Measurements from ENCODE around the gene PPP1R13B. TPM values are rescaled to one million over a fixed set of nuclear protein-coding genes. Genes with fewer than 3 reads are reported as not detected.
A peak's percentile ranks its signal among the peaks of the same experiment; 100 is the strongest.

PPP1R13B gene
- total and polyA plus RNA-seq, 12 donors, result 9.6 to 42.4 (median 22.6) TPM

DNA sequence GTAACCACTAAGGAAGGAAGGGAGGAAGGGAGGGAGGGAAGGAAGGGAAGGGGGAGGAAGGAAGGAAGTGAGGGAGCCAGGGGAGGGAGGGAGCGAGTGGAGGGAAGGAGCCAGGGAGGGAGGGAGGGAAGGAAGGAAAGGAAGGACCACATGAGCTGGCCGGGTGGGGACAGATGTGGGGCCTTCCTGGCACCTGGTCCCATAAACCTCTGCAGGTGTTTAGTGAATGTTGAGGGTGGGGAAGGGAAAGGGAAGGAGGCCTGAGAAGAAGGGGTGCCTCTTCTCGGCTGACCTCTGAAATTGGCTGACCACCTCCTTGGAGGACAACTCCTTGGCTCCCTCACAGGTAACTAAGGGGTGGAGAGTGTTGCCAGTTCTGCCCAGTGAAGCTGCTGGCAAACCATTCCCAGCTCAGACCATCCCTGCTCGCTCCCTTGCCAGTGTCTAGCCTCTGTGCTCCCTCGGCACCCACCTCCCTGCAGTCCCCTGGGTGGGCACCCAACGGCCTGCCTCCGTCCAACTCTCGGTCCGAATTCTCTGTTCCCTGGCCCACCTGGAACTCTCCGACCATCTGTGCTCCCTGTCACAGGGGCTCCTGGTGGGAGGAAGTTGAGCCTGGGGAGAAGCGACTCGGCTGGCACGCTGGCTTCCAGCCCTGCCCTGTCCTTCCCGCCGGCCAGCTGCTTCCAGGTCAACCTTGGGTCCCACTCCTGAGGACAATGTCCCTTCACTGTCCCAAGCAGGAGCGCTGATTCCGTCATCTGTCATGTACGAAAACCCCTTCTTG, 12.2 kb upstream of the PPP1R13B start:
- intact Hi-C loops (cut with DNase I), result no loop called here
- DNase-seq, result peak in 3 of 7 donors; percentile 22 to 61 (median 45)
- Histone ChIP-seq H3K4me1 (replicated peaks in 1 of 2) (peaks cover 0 to 10% of the 10 kb centered on the region in 2 donors), H3K36me3 (replicated peaks in 1 of 2) (no peaks in the 10 kb centered on the region), H3K9me3 (replicated peaks in 1 of 3) (no peaks in the 10 kb centered on the region), H3K27ac (peak overlapping the region in 1 of 5 donors; percentile 52), H3K27me3 (no peaks in the 10 kb centered on the region), H3K4me3 (no peak overlapping the region)
- 67 to 83% (median 76%) methylated on average over 12 to 18 of the region's 18 CpGs for whole genome bisulfite sequencing, 4 donors
- TF ChIP-seq POLR2A (IDR thresholded peaks at IDR 0.05), result no peak
- TF ChIP-seq, protein P1, sequence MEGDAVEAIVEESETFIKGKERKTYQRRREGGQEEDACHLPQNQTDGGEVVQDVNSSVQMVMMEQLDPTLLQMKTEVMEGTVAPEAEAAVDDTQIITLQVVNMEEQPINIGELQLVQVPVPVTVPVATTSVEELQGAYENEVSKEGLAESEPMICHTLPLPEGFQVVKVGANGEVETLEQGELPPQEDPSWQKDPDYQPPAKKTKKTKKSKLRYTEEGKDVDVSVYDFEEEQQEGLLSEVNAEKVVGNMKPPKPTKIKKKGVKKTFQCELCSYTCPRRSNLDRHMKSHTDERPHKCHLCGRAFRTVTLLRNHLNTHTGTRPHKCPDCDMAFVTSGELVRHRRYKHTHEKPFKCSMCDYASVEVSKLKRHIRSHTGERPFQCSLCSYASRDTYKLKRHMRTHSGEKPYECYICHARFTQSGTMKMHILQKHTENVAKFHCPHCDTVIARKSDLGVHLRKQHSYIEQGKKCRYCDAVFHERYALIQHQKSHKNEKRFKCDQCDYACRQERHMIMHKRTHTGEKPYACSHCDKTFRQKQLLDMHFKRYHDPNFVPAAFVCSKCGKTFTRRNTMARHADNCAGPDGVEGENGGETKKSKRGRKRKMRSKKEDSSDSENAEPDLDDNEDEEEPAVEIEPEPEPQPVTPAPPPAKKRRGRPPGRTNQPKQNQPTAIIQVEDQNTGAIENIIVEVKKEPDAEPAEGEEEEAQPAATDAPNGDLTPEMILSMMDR (IDR thresholded peaks at IDR 0.05), result no peak

DNA sequence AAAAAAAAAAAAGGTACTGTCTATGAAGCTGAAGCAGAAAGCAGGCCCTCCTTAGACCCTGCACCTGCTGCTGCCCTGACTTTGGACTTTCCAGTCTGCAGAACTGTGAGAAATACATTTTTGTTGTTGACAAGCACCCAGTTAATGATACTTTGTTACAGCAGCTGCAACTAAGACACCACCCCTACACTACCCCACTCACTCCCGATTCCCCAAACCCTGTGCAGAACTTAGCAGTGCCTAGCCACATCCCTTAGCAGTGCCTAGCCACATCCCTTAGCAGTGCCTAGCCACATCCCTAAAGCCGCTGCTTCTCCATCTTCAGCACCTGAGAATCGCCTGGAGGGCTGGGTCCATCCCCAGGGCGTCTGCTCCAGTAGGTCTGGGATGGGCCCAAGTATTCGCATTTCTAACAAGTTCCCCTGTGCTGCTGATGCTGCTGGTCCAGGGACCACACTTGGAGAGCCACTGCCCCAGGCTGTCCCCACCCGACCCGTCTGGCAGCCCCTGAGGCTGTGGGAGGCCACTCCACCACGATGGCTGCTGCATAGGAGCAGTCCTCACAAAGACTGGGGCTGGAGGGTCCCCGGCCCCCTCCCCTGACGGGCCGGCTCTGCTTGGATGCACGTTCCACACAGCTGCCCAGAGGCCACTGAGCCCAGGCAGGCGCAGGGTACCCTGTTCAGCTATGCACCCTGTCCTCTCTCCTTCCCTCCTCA, 10.8 kb upstream of the PPP1R13B start:
- H3K27me3 ChIP-seq, result no peaks in the 10 kb centered on the region
- DNase-seq, result peak in 1 of 7 donors; percentile 10
- H3K36me3 ChIP-seq (replicated peaks in 1 of 2), result no peaks in the 10 kb centered on the region
- WGBS, 4 donors, result 80 to 83% (median 83%) methylated on average over 10 to 13 of the region's 13 CpGs
- no peaks in the 10 kb centered on the region for H3K9me3 ChIP-seq (replicated peaks in 1 of 3)
- no peak overlapping the region for H3K27ac ChIP-seq
- H3K4me3 ChIP-seq, result no peak overlapping the region
- intact Hi-C loops (cut with DNase I), result no loop called here
- peaks cover 0 to 10% of the 10 kb centered on the region in 2 donors for H3K4me1 ChIP-seq (replicated peaks in 1 of 2)
- TF ChIP-seq, protein P1 (IDR thresholded peaks at IDR 0.05), result no peak
- TF ChIP-seq POLR2A (IDR thresholded peaks at IDR 0.05), result no peak

DNA sequence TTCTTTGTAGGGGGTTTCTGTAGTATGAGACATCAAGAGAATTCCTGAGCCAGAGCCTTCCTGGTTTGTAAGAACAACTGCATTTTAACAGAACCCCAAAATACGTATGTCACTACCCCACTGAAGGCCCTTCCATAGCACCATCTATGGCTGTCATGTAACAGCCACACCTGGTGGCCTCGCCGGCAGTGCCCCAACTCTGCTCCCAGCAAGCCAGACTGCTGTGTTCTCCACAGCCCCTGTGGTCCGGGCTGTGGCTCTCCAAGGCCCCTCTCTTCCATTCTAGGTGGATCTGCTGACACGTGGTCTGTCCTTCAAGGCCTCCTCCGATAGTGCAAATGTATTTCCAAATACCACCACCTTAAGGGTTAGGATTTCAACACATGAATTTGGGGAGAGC, 9.9 kb upstream of the PPP1R13B start:
- no peak for TF ChIP-seq POLR2A (IDR thresholded peaks at IDR 0.05)
- TF ChIP-seq, protein P1 (IDR thresholded peaks at IDR 0.05), result no peak

DNA sequence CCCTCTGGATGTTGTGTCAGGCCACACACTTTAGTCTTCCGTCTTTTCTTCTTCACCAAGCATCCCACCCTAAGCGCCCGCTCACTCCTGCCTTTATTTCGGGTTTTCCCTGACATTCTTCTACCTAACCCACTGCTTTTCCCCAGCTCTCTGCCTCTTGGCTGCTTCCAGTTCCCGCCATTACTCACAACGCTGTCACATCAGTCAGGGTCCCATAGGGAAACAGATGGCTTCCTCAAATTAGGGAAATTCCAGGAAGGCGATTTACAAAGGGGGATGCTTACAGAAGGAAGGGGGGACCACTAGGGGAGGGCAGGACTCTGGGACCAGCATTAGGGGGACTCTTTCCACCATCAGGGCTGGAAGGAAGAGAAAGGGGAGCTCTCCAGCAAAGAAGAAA, 9.2 kb upstream of the PPP1R13B start:
- intact Hi-C loops (cut with DNase I), result no loop called here
- Histone ChIP-seq H3K4me3 (no peak overlapping the region), H3K9me3 (replicated peaks in 1 of 3) (no peaks in the 10 kb centered on the region)

More for the DNA sequence above, 9.9 kb upstream of the PPP1R13B start:
- Histone ChIP-seq H3K36me3 (replicated peaks in 1 of 2) (no peaks in the 10 kb centered on the region), H3K4me3 (no peak overlapping the region), H3K9me3 (replicated peaks in 1 of 3) (no peaks in the 10 kb centered on the region), H3K4me1 (replicated peaks in 1 of 2) (peaks cover 0 to 10% of the 10 kb centered on the region in 2 donors), H3K27me3 (no peaks in the 10 kb centered on the region), H3K27ac (no peak overlapping the region)
- WGBS, 4 donors, result 76 to 87% (median 81%) methylated on average over 5 to 6 of the region's 6 CpGs
- no peak for DNase-seq
- intact Hi-C loops (cut with DNase I), result no loop called here

More for the DNA sequence above, 9.2 kb upstream of the PPP1R13B start:
- Histone ChIP-seq H3K27me3 (no peaks in the 10 kb centered on the region), H3K27ac (no peak overlapping the region), H3K36me3 (replicated peaks in 1 of 2) (no peaks in the 10 kb centered on the region), H3K4me1 (replicated peaks in 1 of 2) (peaks cover 0 to 10% of the 10 kb centered on the region in 2 donors)
- no peak for DNase-seq
- WGBS, 4 donors, result 62 to 75% (median 70%) methylated on average over 7 of the region's 7 CpGs
- no peak for TF ChIP-seq POLR2A (IDR thresholded peaks at IDR 0.05)
- TF ChIP-seq, protein P1 (IDR thresholded peaks at IDR 0.05), result no peak

Data from adrenal gland (tissue), 12 donors.